ENCODE data around the gene CCDC33.
A peak's percentile ranks its signal among the peaks of the same experiment; 100 is the strongest.

Gene CCDC33

DNA sequence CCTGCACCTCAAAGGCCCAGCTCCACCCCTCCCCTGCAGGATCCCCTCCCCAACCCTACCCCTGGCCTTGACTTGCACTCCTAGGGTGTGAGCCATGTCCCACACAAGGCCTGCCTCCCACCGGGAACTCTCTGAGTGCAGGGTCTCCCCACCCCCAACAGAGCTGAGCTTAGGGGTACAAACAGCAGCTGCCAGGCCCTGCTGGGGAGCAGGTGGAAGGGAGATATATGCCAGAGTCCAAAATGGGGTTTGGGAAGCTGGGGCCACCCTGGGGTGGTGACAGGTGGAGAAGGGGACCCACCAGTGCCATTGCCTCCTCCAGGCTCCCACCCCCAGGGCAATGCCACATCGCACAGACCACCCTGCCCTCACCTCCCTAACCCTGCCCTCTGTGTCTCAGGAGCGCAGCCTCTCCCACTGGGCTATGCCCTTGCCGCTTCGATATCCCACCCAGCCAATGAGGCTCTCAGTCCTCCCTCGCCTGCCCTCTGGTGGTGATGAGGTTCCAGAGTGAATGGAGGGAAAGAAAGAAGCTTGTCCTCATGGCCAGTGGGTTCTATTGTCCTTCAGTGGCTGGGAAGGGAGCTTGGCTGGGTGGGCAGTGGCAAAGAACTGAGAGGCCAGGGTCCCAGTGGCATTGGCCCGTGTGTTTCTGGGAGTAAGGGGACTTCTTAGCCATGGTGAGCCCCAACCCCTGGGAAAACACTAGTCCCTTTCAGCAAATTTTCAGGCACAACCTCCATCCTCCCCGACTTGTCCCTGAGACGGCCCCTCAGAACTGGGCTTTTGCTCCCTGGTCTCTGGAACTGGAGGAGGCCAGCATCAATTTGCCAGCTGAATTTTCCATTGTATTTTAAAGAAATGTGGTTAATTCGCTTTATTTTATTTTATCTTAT is 84.5 kb downstream of the CCDC33 start:
- Histone ChIP-seq H3K79me2 (ENCODE audit: control insufficient read depth, low read length) (no peaks in the 10 kb centered on the region), H3K36me3 (ENCODE audit: control insufficient read depth, low read length) (no peaks in the 10 kb centered on the region), H3K27ac (ENCODE audit: low read depth, low read length) (no peak overlapping the region), H3K4me3 (ENCODE audit: low read length) (no peak overlapping the region), H3K9me2 (replicated peaks; ENCODE audit: control insufficient read depth, low read length) (no peaks in the 10 kb centered on the region), H3K4me1 (ENCODE audit: control insufficient read depth, low read length) (peaks cover 6% of the 10 kb centered on the region), H3K27me3 (ENCODE audit: control insufficient read depth, low read length) (peaks cover 4% of the 10 kb centered on the region), H4K20me1 (ENCODE audit: control insufficient read depth, insufficient read depth, low read depth, low read length) (no peaks in the 10 kb centered on the region), H3K9me3 (ENCODE audit: control insufficient read depth, insufficient read depth, low read length) (no peaks in the 10 kb centered on the region), H3K4me2 (ENCODE audit: low read length) (no peak overlapping the region), H3F3A (ENCODE audit: control insufficient read depth, insufficient read depth) (no peaks in the 10 kb centered on the region)
- TF ChIP-seq CTCF (IDR thresholded peaks at IDR 0.05; ENCODE audit: low read depth, low read length, poor library complexity, severe bottlenecking) (peak; percentile 44), EZH2phosphoT487 (IDR thresholded peaks at IDR 0.05; ENCODE audit: borderline replicate concordance, low read length) (no peak)

- Histone ChIP-seq H3K36me3 (ENCODE audit: control insufficient read depth, low read length) (no peaks in the 10 kb centered on the region), H3F3A (ENCODE audit: control insufficient read depth, insufficient read depth) (no peaks in the 10 kb centered on the region), H3K4me2 (ENCODE audit: low read length) (no peak overlapping the region), H3K27ac (ENCODE audit: low read depth, low read length) (no peak overlapping the region), H3K27me3 (ENCODE audit: control insufficient read depth, low read length) (no peaks in the 10 kb centered on the region), H3K4me3 (ENCODE audit: low read length) (no peak overlapping the region), H3K9me2 (replicated peaks; ENCODE audit: control insufficient read depth, low read length) (no peaks in the 10 kb centered on the region), H3K79me2 (ENCODE audit: control insufficient read depth, low read length) (no peaks in the 10 kb centered on the region), H3K4me1 (ENCODE audit: control insufficient read depth, low read length) (no peaks in the 10 kb centered on the region), H3K9me3 (ENCODE audit: control insufficient read depth, insufficient read depth, low read length) (no peaks in the 10 kb centered on the region), H4K20me1 (ENCODE audit: control insufficient read depth, insufficient read depth, low read depth, low read length) (no peaks in the 10 kb centered on the region)
- no peak for TF ChIP-seq EZH2phosphoT487 (IDR thresholded peaks at IDR 0.05; ENCODE audit: borderline replicate concordance, low read length)
- peak; percentile 86 for TF ChIP-seq CTCF (IDR thresholded peaks at IDR 0.05; ENCODE audit: low read depth, low read length, poor library complexity, severe bottlenecking)
These were observed 86.5 kb downstream of the CCDC33 start for GRCh38 chr15:74322558-74323180.

GRCh38 chr15:74324714-74325113 is 88.6 kb downstream of the CCDC33 start:
- Histone ChIP-seq H3K36me3 (ENCODE audit: control insufficient read depth, low read length) (no peaks in the 10 kb centered on the region), H3K9me2 (replicated peaks; ENCODE audit: control insufficient read depth, low read length) (no peaks in the 10 kb centered on the region), H4K20me1 (ENCODE audit: control insufficient read depth, insufficient read depth, low read depth, low read length) (no peaks in the 10 kb centered on the region), H3F3A (ENCODE audit: control insufficient read depth, insufficient read depth) (no peaks in the 10 kb centered on the region), H3K27ac (ENCODE audit: low read depth, low read length) (no peak overlapping the region), H3K79me2 (ENCODE audit: control insufficient read depth, low read length) (no peaks in the 10 kb centered on the region), H3K4me2 (ENCODE audit: low read length) (no peak overlapping the region), H3K4me3 (ENCODE audit: low read length) (no peak overlapping the region), H3K27me3 (ENCODE audit: control insufficient read depth, low read length) (no peaks in the 10 kb centered on the region), H3K9me3 (ENCODE audit: control insufficient read depth, insufficient read depth, low read length) (no peaks in the 10 kb centered on the region), H3K4me1 (ENCODE audit: control insufficient read depth, low read length) (peaks cover 9% of the 10 kb centered on the region)
- TF ChIP-seq EZH2phosphoT487 (IDR thresholded peaks at IDR 0.05; ENCODE audit: borderline replicate concordance, low read length) (no peak), CTCF (IDR thresholded peaks at IDR 0.05; ENCODE audit: low read depth, low read length, poor library complexity, severe bottlenecking) (no peak)

Measured in DOHH2 (cell line).